ENCODE data around the gene LRRC63.
A peak's percentile ranks its signal among the peaks of the same experiment; 100 is the strongest.

LRRC63 gene

DNA sequence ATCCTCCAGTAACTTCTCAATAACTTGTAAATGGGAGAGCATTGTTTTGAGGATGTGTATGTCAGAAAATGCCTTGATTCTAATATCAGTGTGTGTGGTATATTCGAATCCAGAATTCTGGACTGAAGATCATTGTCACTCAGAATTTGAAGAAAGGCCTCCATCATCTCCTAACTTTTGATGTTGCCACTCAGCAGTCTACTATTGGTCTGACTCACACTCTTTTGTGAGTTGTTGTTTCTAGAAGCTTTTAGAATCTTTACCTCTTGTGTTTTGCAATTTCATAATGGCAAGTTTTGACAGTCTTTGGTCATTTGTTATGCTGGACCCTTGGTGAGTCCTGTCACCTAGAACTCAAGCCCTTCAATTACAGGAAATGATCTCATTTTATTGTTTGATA lies 98.3 kb downstream of the LRRC63 start:
- no peak for DNase-seq (ENCODE audit: low read depth in 2 of 2)

GRCh38 chr13:46311217-46311616 lies 99.5 kb downstream of the LRRC63 start:
- DNase-seq (ENCODE audit: low read depth in 2 of 2): no peak

- no peak for DNase-seq (ENCODE audit: low read depth in 2 of 2)
Observed at GRCh38 chr13:46313024-46313423, 101.3 kb downstream of the LRRC63 start.

GRCh38 chr13:46313432-46314257 lies 101.9 kb downstream of the LRRC63 start:
- DNase-seq (ENCODE audit: low read depth in 2 of 2): no peak

DNA sequence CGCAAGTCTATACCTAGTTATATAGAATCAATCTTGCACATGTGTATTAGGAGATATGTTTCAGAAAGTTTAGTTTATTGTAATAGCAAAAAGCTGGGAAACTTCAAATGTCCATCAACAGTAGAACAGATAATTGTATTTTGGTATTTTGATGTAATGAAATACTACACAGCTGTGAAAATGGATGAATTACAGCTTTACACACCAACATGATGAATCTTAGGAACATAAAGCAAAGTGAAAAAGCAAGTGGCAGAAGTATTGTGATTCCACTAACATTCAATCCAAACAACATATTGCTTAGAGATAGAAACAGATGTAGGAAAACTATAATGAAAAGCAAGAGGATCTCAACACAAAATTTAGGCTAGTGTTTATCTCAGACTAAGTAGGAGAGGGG lies 102.9 kb downstream of the LRRC63 start:
- no peak for DNase-seq (ENCODE audit: low read depth in 2 of 2)

DNA sequence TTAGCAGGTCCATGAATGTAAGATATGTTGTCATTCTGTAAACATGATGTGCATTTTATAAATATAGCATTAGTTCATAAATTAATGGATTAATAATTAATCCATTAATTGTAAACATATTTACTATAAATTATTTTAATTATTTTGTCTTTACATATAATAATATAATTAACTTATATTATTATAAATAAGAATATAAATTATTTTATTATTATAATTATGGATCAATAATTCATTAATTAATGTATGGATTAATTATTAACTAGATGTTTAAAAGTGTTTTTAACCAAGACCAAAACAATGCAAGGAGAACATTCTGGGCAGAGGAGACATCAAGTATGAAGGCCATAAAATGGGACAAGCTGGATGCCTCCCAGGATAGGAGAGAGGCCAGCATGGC lies 103.3 kb downstream of the LRRC63 start:
- no peak for DNase-seq (ENCODE audit: low read depth in 2 of 2)

DNA sequence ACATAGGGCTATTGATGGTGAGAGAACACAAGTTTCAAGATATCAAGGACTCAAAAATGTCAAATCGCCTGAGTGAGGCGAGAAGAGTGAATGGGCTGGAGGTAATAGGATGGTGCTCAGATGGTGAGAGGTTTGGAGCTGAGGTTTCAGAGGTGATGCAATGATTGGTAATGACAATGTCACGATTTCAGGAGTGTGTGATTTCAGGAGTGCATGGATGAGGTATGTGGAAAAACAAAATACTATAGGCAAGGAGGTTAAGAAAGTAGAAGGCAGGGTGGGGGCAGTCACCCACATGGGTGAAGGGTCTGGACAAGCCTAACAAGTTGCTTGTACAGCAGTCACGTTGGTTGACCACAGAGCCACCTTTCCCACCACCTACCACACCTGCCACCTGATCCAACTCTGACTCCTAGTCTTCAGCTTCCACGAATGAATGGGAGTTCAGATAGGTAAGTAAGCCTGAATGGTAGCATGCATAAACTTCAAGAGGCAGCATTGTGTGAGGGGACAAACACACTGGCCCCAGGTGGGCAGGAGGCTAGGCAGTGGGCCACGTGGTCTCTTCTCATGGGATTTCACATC lies 103.9 kb downstream of the LRRC63 start:
- DNase-seq (ENCODE audit: low read depth in 2 of 2): no peak

- no peak for DNase-seq (ENCODE audit: low read depth in 2 of 2)
Observed at GRCh38 chr13:46317120-46317519, 105.4 kb downstream of the LRRC63 start.

GRCh38 chr13:46318986-46319385 lies 107.3 kb downstream of the LRRC63 start:
- no peak for DNase-seq (ENCODE audit: low read depth in 2 of 2)

GRCh38 chr13:46320406-46320805 lies 108.7 kb downstream of the LRRC63 start:
- DNase-seq (ENCODE audit: low read depth in 2 of 2): no peak

- DNase-seq (ENCODE audit: low read depth in 2 of 2): no peak
Observed at GRCh38 chr13:46320821-46321220, 109.1 kb downstream of the LRRC63 start.

GRCh38 chr13:46321494-46322225 lies 109.9 kb downstream of the LRRC63 start:
- DNase-seq (ENCODE audit: low read depth in 2 of 2): peak; percentile 48 to 49

GRCh38 chr13:46324976-46325375 lies 113.2 kb downstream of the LRRC63 start:
- DNase-seq (ENCODE audit: low read depth in 2 of 2): no peak

Data from stimulated activated CD8-positive, alpha-beta memory T cell treated with anti-CD3 and anti-CD28 coated beads, Interleukin-7, amount 100 ng/mL, for 4 hours (primary cell).